ENCODE measurements around the gene NFAM1. TPM values are rescaled to one million over a fixed set of nuclear protein-coding genes. Genes with fewer than 3 reads are reported as not detected.

NFAM1 gene
- total RNA-seq, 1 experiment from 2014 or later: 3.8 TPM

GRCh38 chr22:42396621-42397331 lies 35.4 kb downstream of the NFAM1 start:
- intact Hi-C loops (cut with micrococcal nuclease; ENCODE audit: unreplicated experiment): no loop called here
- H3K27me3 ChIP-seq (replicated peaks; ENCODE audit: insufficient read depth, low read depth, low read length, poor library complexity): no peaks in the 10 kb centered on the region
- ChIA-PET POLR2A (ENCODE audit: low non-redundant PET) (no interaction called here), CTCF (interaction anchor here (0.5 kb wide), 1 partner anchor 475 kb away, joined by 6 read pairs; no protein-coding TSS in a partner anchor)
- H3K9me3 ChIP-seq (ENCODE audit: low read depth, low read length, poor library complexity, severe bottlenecking): no peaks in the 10 kb centered on the region
- no peak overlapping the region for H3K4me3 ChIP-seq (ENCODE audit: low read depth, low read length, poor library complexity, severe bottlenecking)
- H3K4me1 ChIP-seq (ENCODE audit: insufficient read depth, low read length, poor library complexity, severe bottlenecking): peaks cover 9% of the 10 kb centered on the region
- no peaks in the 10 kb centered on the region for H3K36me3 ChIP-seq (ENCODE audit: insufficient read depth, low read length, poor library complexity, severe bottlenecking)
- no TSS peak for BruUV-seq (replicated peaks)
- DNase-seq (ENCODE audit: low spot score): no peak
- no peak for TF ChIP-seq CTCF (conservative IDR thresholded peaks at IDR 0.05; ENCODE audit: low read depth, low read length)
- no peak for TF ChIP-seq EZH2 (IDR thresholded peaks at IDR 0.05; ENCODE audit: borderline replicate concordance, low read depth, low read length, poor library complexity, severe bottlenecking)
- no peak overlapping the region for H3K27ac ChIP-seq (ENCODE audit: low read depth, low read length, poor library complexity, severe bottlenecking)

- TF ChIP-seq EZH2 (IDR thresholded peaks at IDR 0.05; ENCODE audit: borderline replicate concordance, low read depth, low read length, poor library complexity, severe bottlenecking): no peak
- TF ChIP-seq CTCF (conservative IDR thresholded peaks at IDR 0.05; ENCODE audit: low read depth, low read length): no peak
- no peak for DNase-seq (ENCODE audit: low spot score)
- intact Hi-C loops (cut with micrococcal nuclease; ENCODE audit: unreplicated experiment): no loop called here
- Histone ChIP-seq H3K9me3 (ENCODE audit: low read depth, low read length, poor library complexity, severe bottlenecking) (no peaks in the 10 kb centered on the region), H3K4me3 (ENCODE audit: low read depth, low read length, poor library complexity, severe bottlenecking) (no peak overlapping the region), H3K36me3 (ENCODE audit: insufficient read depth, low read length, poor library complexity, severe bottlenecking) (no peaks in the 10 kb centered on the region), H3K27ac (ENCODE audit: low read depth, low read length, poor library complexity, severe bottlenecking) (no peak overlapping the region), H3K27me3 (replicated peaks; ENCODE audit: insufficient read depth, low read depth, low read length, poor library complexity) (no peaks in the 10 kb centered on the region), H3K4me1 (ENCODE audit: insufficient read depth, low read length, poor library complexity, severe bottlenecking) (no peaks in the 10 kb centered on the region)
- BruUV-seq (replicated peaks): no TSS peak
- CTCF ChIA-PET: interaction anchor here (0.6 kb wide), 1 partner anchor 49 kb away, joined by 3 read pairs; no protein-coding TSS in a partner anchor
- POLR2A ChIA-PET (ENCODE audit: low non-redundant PET): no interaction called here
These were observed 43.1 kb downstream of the NFAM1 start for GRCh38 chr22:42389143-42389542.

- Histone ChIP-seq H3K4me3 (ENCODE audit: low read depth, low read length, poor library complexity, severe bottlenecking) (no peak overlapping the region), H3K4me1 (ENCODE audit: insufficient read depth, low read length, poor library complexity, severe bottlenecking) (no peaks in the 10 kb centered on the region), H3K9me3 (ENCODE audit: low read depth, low read length, poor library complexity, severe bottlenecking) (no peaks in the 10 kb centered on the region), H3K36me3 (ENCODE audit: insufficient read depth, low read length, poor library complexity, severe bottlenecking) (no peaks in the 10 kb centered on the region), H3K27me3 (replicated peaks; ENCODE audit: insufficient read depth, low read depth, low read length, poor library complexity) (no peaks in the 10 kb centered on the region), H3K27ac (ENCODE audit: low read depth, low read length, poor library complexity, severe bottlenecking) (no peak overlapping the region)
- POLR2A ChIA-PET (ENCODE audit: low non-redundant PET): no interaction called here
- BruUV-seq (replicated peaks): no TSS peak
- no peak for TF ChIP-seq EZH2 (IDR thresholded peaks at IDR 0.05; ENCODE audit: borderline replicate concordance, low read depth, low read length, poor library complexity, severe bottlenecking)
- no peak for TF ChIP-seq CTCF (conservative IDR thresholded peaks at IDR 0.05; ENCODE audit: low read depth, low read length)
- peak; percentile 36 for DNase-seq (ENCODE audit: low spot score)
- intact Hi-C loops (cut with micrococcal nuclease; ENCODE audit: unreplicated experiment): no loop called here
- CTCF ChIA-PET: no interaction called here
These were observed 43.9 kb downstream of the NFAM1 start for GRCh38 chr22:42388130-42388797.

Measured in A673 (cell line).